Ascending aorta (tissue), 2 donors: ENCODE data around the gene BDNF. TPM values are rescaled to one million over a fixed set of nuclear protein-coding genes. Genes with fewer than 3 reads are reported as not detected.

ENCODE experiments used
- DNase-seq, 2 donors: peaks; one replicate each; pipeline ENCODE4 v3.0.0-alpha.2; 2019; ENCODE audit warnings: low spot score in 2 of 2
- H3K27ac ChIP-seq, 2 donors: fragments of 200-600 bp; sonication (generic); one replicate each; pipeline ENCODE4 v1.5.1; 2016 to 2017; ENCODE audit warnings: mild to moderate bottlenecking in 1 of 2
- H3K27me3 ChIP-seq: fragments of 200-600 bp; sonication (generic); one replicate; pipeline ENCODE4 v1.5.1; 2017
- H3K36me3 ChIP-seq, 2 donors: fragments of 200-600 bp; sonication (generic); one replicate each; pipeline ENCODE4 v1.5.1; 2016
- H3K4me1 ChIP-seq, 2 donors: fragments of 200-600 bp; sonication (generic); one replicate each; pipeline ENCODE4 v1.5.1; 2016 to 2017; ENCODE audit warnings: mild to moderate bottlenecking in 1 of 2
- H3K4me3 ChIP-seq, 2 donors: fragments of 200-600 bp; sonication (generic); one replicate each; pipeline ENCODE4 v1.5.1; 2016 to 2017; ENCODE audit warnings: mild to moderate bottlenecking in 1 of 2
- H3K9me3 ChIP-seq, 2 donors: fragments of 200-600 bp; sonication (generic); one replicate each; pipeline ENCODE4 v1.5.1; 2016
- CTCF ChIP-seq, 3 experiments: fragments of 200-600 bp in 2 of 3; fragments of 450-650 bp in 1 of 3; sonication (generic) in 2 of 3; IDR thresholded peaks; one replicate each; pipeline ENCODE4 v1.5.1; 2016 to 2019; ENCODE audit warnings: antibody characterized with exemption in 3 of 3, mild to moderate bottlenecking in 1 of 3, moderate library complexity in 1 of 3
- intact Hi-C: fragments of 100-400 bp; cut with DNase I; formaldehyde crosslinking; loops from one replicate; pipeline ENCODE4 v1.15.1; 2023
- total RNA-seq: library from RNA; depleted of rRNA; stranded (reverse); fragments of >200 nt; gene quantifications from one replicate; pipeline ENCODE4 v1.1.0, GENCODE V29; 2016

Gene BDNF
- total RNA-seq, 1 donor from 2014 or later: 4.7 TPM

GRCh38 chr11:27621405-27622161, 78.7 kb downstream of the BDNF start:
- no peaks in the 10 kb centered on the region for H3K4me1 ChIP-seq
- no peak for DNase-seq
- no peaks in the 10 kb centered on the region for H3K9me3 ChIP-seq
- H3K4me3 ChIP-seq: no peak overlapping the region
- H3K36me3 ChIP-seq: no peaks in the 10 kb centered on the region
- no peak for TF ChIP-seq CTCF (IDR thresholded peaks at IDR 0.05)
- intact Hi-C loops: no loop called here
- H3K27ac ChIP-seq: no peak overlapping the region
- H3K27me3 ChIP-seq: no peaks in the 10 kb centered on the region

- Histone ChIP-seq H3K36me3 (no peaks in the 10 kb centered on the region), H3K27ac (no peak overlapping the region), H3K27me3 (no peaks in the 10 kb centered on the region), H3K4me3 (no peak overlapping the region), H3K9me3 (no peaks in the 10 kb centered on the region), H3K4me1 (no peaks in the 10 kb centered on the region)
- intact Hi-C loops: no loop called here
- DNase-seq: no peak
- no peak for TF ChIP-seq CTCF (IDR thresholded peaks at IDR 0.05)
These were observed 80.4 kb downstream of the BDNF start for GRCh38 chr11:27619763-27620335.

GRCh38 chr11:27619039-27619574, 81.1 kb downstream of the BDNF start:
- Histone ChIP-seq H3K9me3 (no peaks in the 10 kb centered on the region), H3K4me3 (no peak overlapping the region), H3K4me1 (no peaks in the 10 kb centered on the region), H3K36me3 (no peaks in the 10 kb centered on the region), H3K27me3 (no peaks in the 10 kb centered on the region), H3K27ac (no peak overlapping the region)
- intact Hi-C loops: no loop called here
- DNase-seq: no peak
- no peak for TF ChIP-seq CTCF (IDR thresholded peaks at IDR 0.05)

- Histone ChIP-seq H3K9me3 (no peaks in the 10 kb centered on the region), H3K27me3 (no peaks in the 10 kb centered on the region), H3K27ac (no peak overlapping the region), H3K4me3 (no peak overlapping the region), H3K4me1 (no peaks in the 10 kb centered on the region), H3K36me3 (no peaks in the 10 kb centered on the region)
- DNase-seq: no peak
- TF ChIP-seq CTCF (IDR thresholded peaks at IDR 0.05): no peak
- intact Hi-C loops: no loop called here
These were observed 81.9 kb downstream of the BDNF start for GRCh38 chr11:27618281-27618915.

- intact Hi-C loops: no loop called here
- H3K4me3 ChIP-seq: no peak overlapping the region
- no peaks in the 10 kb centered on the region for H3K36me3 ChIP-seq
- H3K9me3 ChIP-seq: no peaks in the 10 kb centered on the region
- TF ChIP-seq CTCF (IDR thresholded peaks at IDR 0.05): no peak
- no peak overlapping the region for H3K27ac ChIP-seq
- DNase-seq: no peak
- H3K27me3 ChIP-seq: no peaks in the 10 kb centered on the region
- H3K4me1 ChIP-seq: no peaks in the 10 kb centered on the region
These were observed 83.5 kb downstream of the BDNF start for GRCh38 chr11:27616711-27617110.
